Naive thymus-derived CD4-positive, alpha-beta T cell (primary cell): ENCODE measurements around the gene APOF. TPM values are rescaled to one million over a fixed set of nuclear protein-coding genes. Genes with fewer than 3 reads are reported as not detected.
"Not testable (repeated sequence)": the region's sequence is repeated elsewhere in the genome, so short reads cannot be mapped to it uniquely, and the experiment has no call there.

Experiments used
- ATAC-seq: fragments of 150-1000 bp; cut with Tn5 transposase; 2 replicates; pipeline ENCODE4 v1.10.0; 2021; ENCODE audit warnings: mild to moderate bottlenecking, moderate library complexity
- CTCF ChIA-PET: fragments of 350-600 bp; sonication (Branson Sonifier 250); formaldehyde crosslinking; loops from one replicate; lab custom pipeline; 2021; ENCODE audit warnings: antibody characterized with exemption; lab: Charles Lee
- POLR2A ChIA-PET: fragments of 350-600 bp; sonication (Branson Sonifier 250); formaldehyde crosslinking; loops from one replicate; lab custom pipeline; 2021; ENCODE audit warnings: antibody characterized with exemption, inconsistent platforms; lab: Charles Lee
- DNase-seq, 9 donors: peaks; one replicate each; pipeline versions ENCODE4 v3.0.0 to v3.0.0-alpha.2; 2020 to 2022; ENCODE audit warnings: mixed read lengths in 1 of 9
- H3K27ac ChIP-seq: one replicate; pipeline ENCODE4 v1.7.0; 2013; ENCODE audit warnings: mild to moderate bottlenecking, low read depth, low read length, moderate library complexity
- H3K27me3 ChIP-seq, 2 donors: one replicate each; pipeline ENCODE4 v1.7.0; 2013; ENCODE audit warnings: low read length in 2 of 2, mild to moderate bottlenecking in 2 of 2, moderate library complexity in 2 of 2; ENCODE audit not compliant: control insufficient read depth in 2 of 2, insufficient read depth in 2 of 2
- H3K36me3 ChIP-seq, 3 experiments: 1 replicate in 2 of 3; 2 replicates in 1 of 3; pipeline ENCODE4 v1.7.0; 2013; ENCODE audit warnings: low read length in 3 of 3, mild to moderate bottlenecking in 3 of 3, moderate library complexity in 1 of 3; ENCODE audit not compliant: insufficient read depth in 3 of 3, control insufficient read depth in 2 of 3
- H3K4me1 ChIP-seq, 2 donors: one replicate each; pipeline ENCODE4 v1.7.0; 2013; ENCODE audit warnings: low read length in 2 of 2, mild to moderate bottlenecking in 2 of 2, moderate library complexity in 1 of 2; ENCODE audit not compliant: control insufficient read depth in 2 of 2, insufficient read depth in 2 of 2
- H3K4me3 ChIP-seq: 2 replicates; pipeline ENCODE4 v1.7.0; 2013; ENCODE audit warnings: mild to moderate bottlenecking, low read length
- H3K9me3 ChIP-seq, 3 experiments: 1 replicate in 2 of 3; 2 replicates in 1 of 3; pipeline ENCODE4 v1.7.0; 2013; ENCODE audit warnings: low read length in 3 of 3; ENCODE audit not compliant: control insufficient read depth in 2 of 3
- H3K27ac Mint-ChIP-seq, 9 donors: one replicate each; pipeline ENCODE4 v1.8.0; 2020 to 2022; ENCODE audit warnings: mixed read lengths in 9 of 9, mild to moderate bottlenecking in 8 of 9, moderate library complexity in 5 of 9, inconsistent platforms in 2 of 9
- H3K27me3 Mint-ChIP-seq, 5 donors: one replicate each; pipeline ENCODE4 v1.8.0; 2021 to 2022; ENCODE audit warnings: mixed read lengths in 5 of 5, mild to moderate bottlenecking in 1 of 5
- H3K36me3 Mint-ChIP-seq, 5 donors: one replicate each; pipeline ENCODE4 v1.8.0; 2020 to 2022; ENCODE audit warnings: mixed read lengths in 5 of 5, mild to moderate bottlenecking in 3 of 5, inconsistent platforms in 1 of 5
- H3K4me1 Mint-ChIP-seq, 7 donors: one replicate each; pipeline ENCODE4 v1.8.0; 2020 to 2022; ENCODE audit warnings: mixed read lengths in 7 of 7, mild to moderate bottlenecking in 3 of 7, inconsistent platforms in 1 of 7
- H3K4me3 Mint-ChIP-seq, 10 donors: one replicate each; pipeline ENCODE4 v1.8.0; 2020 to 2022; ENCODE audit warnings: mild to moderate bottlenecking in 10 of 10, mixed read lengths in 10 of 10, moderate library complexity in 6 of 10, inconsistent platforms in 2 of 10
- H3K9me3 Mint-ChIP-seq, 11 donors: one replicate each; pipeline ENCODE4 v1.8.0; 2020 to 2022; ENCODE audit warnings: mixed read lengths in 11 of 11, mild to moderate bottlenecking in 4 of 11, inconsistent platforms in 1 of 11, moderate library complexity in 1 of 11
- intact Hi-C, 2 donors: fragments of 100-400 bp; cut with micrococcal nuclease; formaldehyde crosslinking; loops; one replicate each; pipeline ENCODE4 v1.15.1; 2023
- polyA plus RNA-seq, 2 donors: library from polyadenylated mRNA; unstranded; fragments of 300-500 nt; fragmentation: Illumina TruSeq; gene quantifications; one replicate each; pipeline ENCODE4 v1.2.3, GENCODE V29; 2021
- total RNA-seq, 6 experiments: library from RNA in 5 of 6; stranded (reverse) in 5 of 6; gene quantifications; 1 replicate in 5 of 6; 2 replicates in 1 of 6; pipeline ENCODE4 v1.2.3 and lab custom pipeline; 2021 to 2026

Gene APOF
- total and polyA plus RNA-seq, 7 experiments from 2014 or later = 0.12 TPM; not detected in 6

- H3K27me3 Mint-ChIP-seq, H3K27ac ChIP-seq, CTCF ChIA-PET, H3K27ac Mint-ChIP-seq, intact Hi-C loops, H3K4me1 ChIP-seq, H3K4me1 Mint-ChIP-seq, POLR2A ChIA-PET, DNase-seq, ATAC-seq, H3K36me3 ChIP-seq, H3K4me3 ChIP-seq, H3K9me3 ChIP-seq, H3K4me3 Mint-ChIP-seq, H3K27me3 ChIP-seq: not testable (repeated sequence)
- peaks cover 0 to 19% (median 9%) of the 10 kb centered on the region in 11 donors for H3K9me3 Mint-ChIP-seq
- H3K36me3 Mint-ChIP-seq = peaks cover 0 to 12% (median 8%) of the 10 kb centered on the region in 5 donors
Measured at GRCh38 chr12:56401125-56401524, 38.5 kb upstream of the APOF start.

DNA sequence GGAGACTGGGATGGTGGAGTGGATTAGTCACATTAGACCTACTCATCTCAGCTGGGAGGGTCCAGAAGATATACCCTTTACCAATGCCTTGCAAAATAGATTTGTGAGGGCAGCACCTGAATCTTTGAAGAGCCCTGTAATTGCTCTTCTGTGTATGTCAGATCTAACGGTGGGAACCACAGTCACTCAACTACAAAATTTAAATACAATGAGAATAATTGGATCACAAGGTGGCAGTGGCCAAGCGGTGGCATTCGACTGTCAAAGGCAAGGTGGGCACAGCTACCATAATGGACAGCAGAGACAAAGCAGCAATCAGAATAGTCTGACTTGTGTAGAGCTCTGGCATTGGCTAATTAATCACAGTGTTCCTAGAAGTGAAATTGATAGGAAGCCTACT lies 36.8 kb upstream of the APOF start:
- H3K4me1 Mint-ChIP-seq, H3K27me3 ChIP-seq, H3K4me1 ChIP-seq, ATAC-seq, intact Hi-C loops, POLR2A ChIA-PET, H3K27ac Mint-ChIP-seq, H3K4me3 Mint-ChIP-seq, CTCF ChIA-PET, H3K27me3 Mint-ChIP-seq, H3K9me3 ChIP-seq, DNase-seq, H3K4me3 ChIP-seq, H3K36me3 ChIP-seq, H3K27ac ChIP-seq: not testable (repeated sequence)
- peaks cover 0 to 12% (median 8%) of the 10 kb centered on the region in 5 donors for H3K36me3 Mint-ChIP-seq
- peaks cover 0 to 19% (median 9%) of the 10 kb centered on the region in 11 donors for H3K9me3 Mint-ChIP-seq

DNA sequence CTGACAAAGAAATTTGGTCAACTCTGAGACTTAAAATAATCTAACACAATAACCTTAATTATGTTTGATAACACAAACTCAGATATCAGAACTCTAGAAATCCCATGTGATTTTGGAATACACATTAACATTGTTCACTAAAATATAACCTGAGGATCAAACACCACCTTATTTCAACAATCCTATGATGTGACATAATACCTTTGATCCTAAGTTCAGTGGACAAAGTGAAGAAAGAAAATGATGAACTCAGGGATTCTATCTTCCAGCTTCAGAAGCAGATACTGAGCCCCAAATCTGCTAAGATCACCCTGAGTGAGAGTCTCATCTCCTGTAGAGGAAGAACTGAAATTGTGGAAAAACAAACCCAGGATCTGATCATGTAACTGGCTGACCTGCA lies 35.7 kb upstream of the APOF start:
- H3K4me3 ChIP-seq = no peak overlapping the region
- Mint-ChIP-seq H3K4me3 (no peak overlapping the region), H3K9me3 (peaks cover 0 to 19% (median 9%) of the 10 kb centered on the region in 11 donors), H3K4me1 (no peaks in the 10 kb centered on the region), H3K36me3 (peaks cover 0 to 12% (median 8%) of the 10 kb centered on the region in 5 donors), H3K27ac (no peak overlapping the region), H3K27me3 (peaks cover 0 to 9% (median 0%) of the 10 kb centered on the region in 5 donors)
- POLR2A ChIA-PET = no interaction called here
- H3K4me1 ChIP-seq = no peaks in the 10 kb centered on the region
- no peak for DNase-seq
- H3K9me3 ChIP-seq = peaks cover 0 to 7% (median 0%) of the 10 kb centered on the region in 3 experiments
- no peak overlapping the region for H3K27ac ChIP-seq
- CTCF ChIA-PET = interaction anchor here (0.6 kb wide), 1 partner anchor 13 kb away, joined by 7 read pairs; no protein-coding TSS in a partner anchor
- no peaks in the 10 kb centered on the region for H3K27me3 ChIP-seq
- no peaks in the 10 kb centered on the region for H3K36me3 ChIP-seq
- intact Hi-C loops = no loop called here
- no peak for ATAC-seq

DNA sequence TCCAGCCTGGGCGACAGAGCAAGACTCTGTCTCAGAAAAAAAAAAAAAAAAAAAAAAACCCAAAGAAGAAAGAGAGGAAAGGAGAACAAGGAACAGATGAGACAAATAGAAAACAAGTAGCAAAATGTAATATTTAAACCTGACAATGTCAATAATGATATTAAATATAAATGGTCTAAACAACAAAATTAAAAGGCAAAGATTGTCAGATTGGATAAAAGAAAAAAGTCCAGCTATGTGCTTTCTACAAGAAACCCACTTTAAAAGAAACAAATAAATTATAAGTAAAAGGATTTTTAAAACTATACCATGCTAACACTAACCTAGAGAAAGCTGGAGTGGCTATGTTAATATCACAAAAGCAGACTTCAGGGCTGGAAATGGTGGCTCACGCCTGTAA lies 29.7 kb upstream of the APOF start:
- POLR2A ChIA-PET = no interaction called here
- H3K36me3 Mint-ChIP-seq = no peaks in the 10 kb centered on the region

GRCh38 chr12:56391721-56392120 lies 29.1 kb upstream of the APOF start:
- DNase-seq = no peak
- H3K36me3 Mint-ChIP-seq = no peaks in the 10 kb centered on the region
- H3K9me3 Mint-ChIP-seq = peaks cover 0 to 2% (median 0%) of the 10 kb centered on the region in 11 donors
- H3K4me3 Mint-ChIP-seq = no peak overlapping the region
- Histone ChIP-seq H3K27ac (no peak overlapping the region), H3K4me3 (no peak overlapping the region), H3K4me1 (no peaks in the 10 kb centered on the region), H3K9me3 (no peaks in the 10 kb centered on the region), H3K27me3 (no peaks in the 10 kb centered on the region), H3K36me3 (no peaks in the 10 kb centered on the region)
- POLR2A ChIA-PET = interaction anchor here (0.7 kb wide), 1 partner anchor 48 kb away, joined by 4 read pairs; no protein-coding TSS in a partner anchor
- peaks cover 0 to 3% (median 0%) of the 10 kb centered on the region in 7 donors for H3K4me1 Mint-ChIP-seq
- H3K27ac Mint-ChIP-seq = no peak overlapping the region
- intact Hi-C loops = no loop called here
- no peak for ATAC-seq
- H3K27me3 Mint-ChIP-seq = peaks cover 0 to 5% (median 0%) of the 10 kb centered on the region in 5 donors
- CTCF ChIA-PET = interaction anchor here (0.6 to 1.1 kb wide), 3 partner anchors 32 to 108 kb away, joined by 3 to 4 read pairs (median 3); no protein-coding TSS in a partner anchor

More for the DNA sequence above, 29.7 kb upstream of the APOF start:
- Mint-ChIP-seq H3K9me3 (peaks cover 0 to 2% (median 0%) of the 10 kb centered on the region in 11 donors), H3K27ac (no peak overlapping the region), H3K4me1 (peaks cover 0 to 2% (median 0%) of the 10 kb centered on the region in 7 donors), H3K27me3 (peaks cover 0 to 5% (median 0%) of the 10 kb centered on the region in 5 donors), H3K4me3 (no peak overlapping the region)
- DNase-seq (no peak), ATAC-seq (no peak)
- H3K9me3 ChIP-seq = no peaks in the 10 kb centered on the region
- no peaks in the 10 kb centered on the region for H3K36me3 ChIP-seq
- H3K27ac ChIP-seq = no peak overlapping the region
- no peaks in the 10 kb centered on the region for H3K27me3 ChIP-seq
- no peak overlapping the region for H3K4me3 ChIP-seq
- intact Hi-C loops = no loop called here
- H3K4me1 ChIP-seq = no peaks in the 10 kb centered on the region
- CTCF ChIA-PET = interaction anchor here (0.7 to 1.3 kb wide), 3 partner anchors 31 to 109 kb away, joined by 3 to 4 read pairs (median 3); no protein-coding TSS in a partner anchor

- Mint-ChIP-seq H3K36me3 (no peaks in the 10 kb centered on the region), H3K9me3 (peaks cover 0 to 2% (median 0%) of the 10 kb centered on the region in 11 donors), H3K27me3 (peaks cover 0 to 5% (median 0%) of the 10 kb centered on the region in 5 donors), H3K4me1 (peaks cover 0 to 3% (median 0%) of the 10 kb centered on the region in 7 donors), H3K27ac (peak overlapping the region in 1 of 9 donors; percentile 72), H3K4me3 (no peak overlapping the region)
- intact Hi-C loops = loop anchor here in 1 of 2 donors (5.0 kb wide), 1 partner anchor 33 kb away; no protein-coding TSS in a partner anchor
- DNase-seq = no peak
- CTCF ChIA-PET = interaction anchor here (0.5 kb wide), 1 partner anchor 124 kb away, joined by 4 read pairs; no protein-coding TSS in a partner anchor
- POLR2A ChIA-PET = interaction anchor here (0.6 kb wide), 1 partner anchor 325 kb away, joined by 3 read pairs; no protein-coding TSS in a partner anchor
- ATAC-seq = no peak
- no peaks in the 10 kb centered on the region for H3K36me3 ChIP-seq
- no peaks in the 10 kb centered on the region for H3K9me3 ChIP-seq
- H3K4me1 ChIP-seq = no peaks in the 10 kb centered on the region
- no peaks in the 10 kb centered on the region for H3K27me3 ChIP-seq
- H3K27ac ChIP-seq = no peak overlapping the region
- H3K4me3 ChIP-seq = no peak overlapping the region
Measured at GRCh38 chr12:56389412-56389811, 26.8 kb upstream of the APOF start.
